OCI-LY1 (cell line): ENCODE results near the gene HTR4.

Experiments used
- H2AFZ ChIP-seq: fragments of 200-600 bp; sonication (generic), shearing (Covaris generic); 2 replicates; pipeline ENCODE4 v1.6.0; 2014; ENCODE audit warnings: antibody characterized with exemption, mild to moderate bottlenecking, low read length
- H3F3A ChIP-seq: fragments of 200-600 bp; sonication (generic), shearing (Covaris generic); 2 replicates; pipeline ENCODE4 v1.6.0; 2014; ENCODE audit warnings: mild to moderate bottlenecking, antibody characterized with exemption, low read length, moderate library complexity; ENCODE audit not compliant: insufficient read depth
- H3K27ac ChIP-seq: fragments of 200-600 bp; sonication (generic); 2 replicates; pipeline ENCODE4 v1.5.1; 2014; ENCODE audit warnings: low read length, mixed run types, mild to moderate bottlenecking, low read depth; ENCODE audit not compliant: poor library complexity, severe bottlenecking
- H3K27me3 ChIP-seq: fragments of 200-600 bp; sonication (generic); 2 replicates; pipeline ENCODE4 v1.6.0; 2014; ENCODE audit warnings: antibody characterized with exemption, mild to moderate bottlenecking, low read length, moderate library complexity; ENCODE audit not compliant: insufficient read depth
- H3K36me3 ChIP-seq: fragments of 200-600 bp; sonication (generic); 2 replicates; pipeline ENCODE4 v1.6.1; 2014; ENCODE audit warnings: mild to moderate bottlenecking, antibody characterized with exemption, low read length, moderate library complexity, mixed read lengths; ENCODE audit not compliant: insufficient read depth
- H3K4me1 ChIP-seq: fragments of 200-600 bp; sonication (generic); 2 replicates; pipeline ENCODE4 v1.5.1; 2014; ENCODE audit warnings: mild to moderate bottlenecking, low read length, moderate library complexity; ENCODE audit not compliant: insufficient read depth, severe bottlenecking
- H3K4me2 ChIP-seq: fragments of 200-600 bp; sonication (generic), shearing (Covaris generic); 2 replicates; pipeline ENCODE4 v1.6.1; 2014; ENCODE audit warnings: low read length
- H3K4me3 ChIP-seq: fragments of 200-600 bp; sonication (generic); 2 replicates; pipeline ENCODE4 v1.5.1; 2014; ENCODE audit warnings: low read length, low read depth, mild to moderate bottlenecking, mixed read lengths; ENCODE audit not compliant: poor library complexity, severe bottlenecking
- H3K79me2 ChIP-seq: fragments of 200-600 bp; shearing (Covaris generic); 2 replicates; pipeline ENCODE4 v1.6.1; 2016; ENCODE audit warnings: mixed run types, low read length, mixed read lengths; ENCODE audit not compliant: insufficient read depth
- H3K9ac ChIP-seq: fragments of 200-600 bp; sonication (generic), shearing (Covaris generic); 2 replicates; pipeline ENCODE4 v1.6.1; 2014; ENCODE audit warnings: mild to moderate bottlenecking, low read length, mixed read lengths
- H3K9me2 ChIP-seq: fragments of 200-600 bp; sonication (generic), shearing (Covaris generic); 2 replicates; pipeline ENCODE4 v1.6.1; 2014; ENCODE audit warnings: low read depth, mild to moderate bottlenecking, low read length, mixed read lengths
- H3K9me3 ChIP-seq: fragments of 200-600 bp; shearing (Covaris generic); 2 replicates; pipeline ENCODE4 v1.6.1; 2014; ENCODE audit warnings: low read length, mixed read lengths
- H4K20me1 ChIP-seq: fragments of 200-600 bp; sonication (generic), shearing (Covaris generic); 2 replicates; pipeline ENCODE4 v1.6.0; 2016; ENCODE audit warnings: mild to moderate bottlenecking, low read length; ENCODE audit not compliant: insufficient read depth
- EZH2 ChIP-seq: fragments of 200-600 bp; sonication (generic), shearing (Covaris generic); IDR thresholded peaks from 2 replicates; pipeline ENCODE4 v1.8.0; 2017; ENCODE audit warnings: borderline replicate concordance, mixed run types, mild to moderate bottlenecking, antibody characterized with exemption, low read length, moderate library complexity, mixed read lengths
- TF ChIP-seq, protein P1 (sequence below): fragments of 200-600 bp; sonication (generic), shearing (Covaris generic); IDR thresholded peaks from 2 replicates; pipeline ENCODE4 v1.5.1; 2017; ENCODE audit warnings: mild to moderate bottlenecking, antibody characterized with exemption, low read length, moderate library complexity, mixed read lengths

The HTR4 gene

DNA sequence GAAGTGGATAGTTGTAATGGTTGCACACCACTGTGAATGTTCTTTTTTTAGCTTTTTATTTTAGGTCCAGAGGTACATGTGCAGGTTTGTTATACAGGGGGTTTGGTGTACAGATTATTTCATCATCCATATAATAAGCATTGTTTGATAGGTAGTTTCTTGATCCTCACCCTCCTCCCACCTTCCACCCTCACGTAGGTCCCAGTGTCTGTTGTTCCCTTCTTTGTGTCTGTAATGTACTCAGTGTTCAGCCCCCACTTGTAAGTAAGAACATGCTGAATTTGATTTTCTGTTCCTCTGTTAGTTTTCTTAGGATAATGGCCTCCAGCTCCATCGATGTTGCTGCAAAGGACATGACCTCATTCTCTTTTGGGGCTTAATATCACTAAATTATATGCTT is 99.7 kb downstream of the HTR4 start:
- Histone ChIP-seq H4K20me1 (no peaks in the 10 kb centered on the region), H3K4me1 (no peaks in the 10 kb centered on the region), H3K4me3 (no peak overlapping the region), H3K27me3 (no peaks in the 10 kb centered on the region), H3K4me2 (no peak overlapping the region), H3K36me3 (no peaks in the 10 kb centered on the region), H3K9me3 (no peaks in the 10 kb centered on the region), H3K79me2 (no peaks in the 10 kb centered on the region), H2AFZ (no peak overlapping the region), H3K27ac (no peak overlapping the region), H3K9ac (no peak overlapping the region), H3F3A (no peaks in the 10 kb centered on the region), H3K9me2 (no peaks in the 10 kb centered on the region)
- no peak for TF ChIP-seq EZH2
- TF ChIP-seq, protein P1, sequence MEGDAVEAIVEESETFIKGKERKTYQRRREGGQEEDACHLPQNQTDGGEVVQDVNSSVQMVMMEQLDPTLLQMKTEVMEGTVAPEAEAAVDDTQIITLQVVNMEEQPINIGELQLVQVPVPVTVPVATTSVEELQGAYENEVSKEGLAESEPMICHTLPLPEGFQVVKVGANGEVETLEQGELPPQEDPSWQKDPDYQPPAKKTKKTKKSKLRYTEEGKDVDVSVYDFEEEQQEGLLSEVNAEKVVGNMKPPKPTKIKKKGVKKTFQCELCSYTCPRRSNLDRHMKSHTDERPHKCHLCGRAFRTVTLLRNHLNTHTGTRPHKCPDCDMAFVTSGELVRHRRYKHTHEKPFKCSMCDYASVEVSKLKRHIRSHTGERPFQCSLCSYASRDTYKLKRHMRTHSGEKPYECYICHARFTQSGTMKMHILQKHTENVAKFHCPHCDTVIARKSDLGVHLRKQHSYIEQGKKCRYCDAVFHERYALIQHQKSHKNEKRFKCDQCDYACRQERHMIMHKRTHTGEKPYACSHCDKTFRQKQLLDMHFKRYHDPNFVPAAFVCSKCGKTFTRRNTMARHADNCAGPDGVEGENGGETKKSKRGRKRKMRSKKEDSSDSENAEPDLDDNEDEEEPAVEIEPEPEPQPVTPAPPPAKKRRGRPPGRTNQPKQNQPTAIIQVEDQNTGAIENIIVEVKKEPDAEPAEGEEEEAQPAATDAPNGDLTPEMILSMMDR: no peak

DNA sequence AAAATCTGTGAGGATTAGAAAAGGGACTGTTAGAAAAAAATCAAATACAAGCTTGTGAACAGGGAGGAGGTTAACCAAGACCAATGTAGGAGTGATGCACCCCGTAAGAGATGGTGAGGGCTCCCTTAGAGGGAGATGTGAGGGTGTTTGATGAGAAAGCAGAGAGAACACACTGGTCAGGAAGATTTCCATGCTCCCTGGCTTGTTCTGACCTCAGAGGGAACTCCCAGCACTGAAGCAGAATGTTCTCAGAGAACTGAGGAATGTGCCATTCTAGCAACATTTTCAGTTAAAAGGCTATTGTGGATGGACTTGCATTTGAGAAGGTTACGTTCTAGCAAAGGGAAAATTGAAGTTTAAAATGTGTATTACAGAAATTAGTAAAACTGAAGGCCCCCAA is 110.6 kb downstream of the HTR4 start:
- Histone ChIP-seq H3K9ac (no peak overlapping the region), H3K79me2 (no peaks in the 10 kb centered on the region), H3K4me1 (no peaks in the 10 kb centered on the region), H3K9me2 (no peaks in the 10 kb centered on the region), H4K20me1 (no peaks in the 10 kb centered on the region), H3K27me3 (no peaks in the 10 kb centered on the region), H3K9me3 (no peaks in the 10 kb centered on the region), H2AFZ (no peak overlapping the region), H3K4me2 (no peak overlapping the region), H3K4me3 (no peak overlapping the region), H3F3A (no peaks in the 10 kb centered on the region), H3K36me3 (no peaks in the 10 kb centered on the region), H3K27ac (no peak overlapping the region)
- TF ChIP-seq, protein P1: no peak
- no peak for TF ChIP-seq EZH2

DNA sequence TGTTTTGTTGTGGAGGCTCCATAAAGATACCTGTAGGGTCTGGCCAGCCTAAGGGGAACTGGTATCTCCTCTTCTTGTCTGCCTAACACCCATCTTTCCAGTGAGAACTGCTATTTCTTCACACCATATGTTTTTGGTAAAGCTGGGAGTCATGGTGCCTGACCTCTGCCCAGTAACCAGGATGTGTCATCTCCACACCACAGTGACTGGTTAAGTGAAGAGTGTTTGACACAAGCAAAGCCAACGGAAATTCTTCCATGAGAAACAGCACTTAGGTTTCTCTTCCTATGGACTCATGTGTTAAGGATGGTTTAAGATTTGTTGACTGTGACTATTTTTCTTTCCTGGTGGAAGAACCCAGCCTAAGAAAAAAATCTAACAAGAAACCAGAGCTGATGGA is 111.5 kb downstream of the HTR4 start:
- H3K9me2 ChIP-seq: no peaks in the 10 kb centered on the region
- H3F3A ChIP-seq: no peaks in the 10 kb centered on the region
- no peak for TF ChIP-seq EZH2
- TF ChIP-seq, protein P1: no peak
- H3K9me3 ChIP-seq: no peaks in the 10 kb centered on the region
- H3K36me3 ChIP-seq: no peaks in the 10 kb centered on the region
- no peak overlapping the region for H2AFZ ChIP-seq
- no peaks in the 10 kb centered on the region for H4K20me1 ChIP-seq
- no peak overlapping the region for H3K4me2 ChIP-seq
- H3K27ac ChIP-seq: no peak overlapping the region
- no peaks in the 10 kb centered on the region for H3K79me2 ChIP-seq
- H3K9ac ChIP-seq: no peak overlapping the region
- no peaks in the 10 kb centered on the region for H3K27me3 ChIP-seq
- H3K4me3 ChIP-seq: no peak overlapping the region
- no peaks in the 10 kb centered on the region for H3K4me1 ChIP-seq
